NCI-H1105 (cell line): ENCODE data around the gene CENPP.

Experiments used
- DNase-seq: peaks from one replicate; lab custom pipeline; 2025; lab: John Stamatoyannopoulos, UW

Gene CENPP

GRCh38 chr9:92313624-92314012 lies 12.1 kb upstream of the CENPP start:
- no peak for DNase-seq

- DNase-seq = no peak
These were observed 10.3 kb upstream of the CENPP start for GRCh38 chr9:92315456-92315855.

- no peak for DNase-seq
These were observed 1.3 kb upstream of the CENPP start for GRCh38 chr9:92324431-92324830.

- no peak for DNase-seq
These were observed 874 bp upstream of the CENPP start for GRCh38 chr9:92324889-92325268.

GRCh38 chr9:92325991-92326500 lies 293 bp downstream of the CENPP start:
- DNase-seq = peak; percentile 32

GRCh38 chr9:92327283-92327850 lies 1.6 kb downstream of the CENPP start:
- DNase-seq = no peak

- no peak for DNase-seq
These were observed 2.5 kb downstream of the CENPP start for GRCh38 chr9:92328225-92328624.

- no peak for DNase-seq
These were observed 7.0 kb downstream of the CENPP start for GRCh38 chr9:92332577-92333281.

- no peak for DNase-seq
These were observed 7.5 kb downstream of the CENPP start for GRCh38 chr9:92333282-92333634.

- no peak for DNase-seq
These were observed 15.8 kb downstream of the CENPP start for GRCh38 chr9:92341578-92341977.

GRCh38 chr9:92342825-92343488 lies 17.2 kb downstream of the CENPP start:
- DNase-seq = no peak

- no peak for DNase-seq
These were observed 19.8 kb downstream of the CENPP start for GRCh38 chr9:92345582-92345981.

- no peak for DNase-seq
These were observed 24.3 kb downstream of the CENPP start for GRCh38 chr9:92349771-92350739.

- DNase-seq = no peak
These were observed 25.0 kb downstream of the CENPP start for GRCh38 chr9:92350740-92351133.

GRCh38 chr9:92353051-92353450 lies 27.3 kb downstream of the CENPP start:
- DNase-seq = no peak

- no peak for DNase-seq
These were observed 33.7 kb downstream of the CENPP start for GRCh38 chr9:92359394-92359995.

- no peak for DNase-seq
These were observed 34.3 kb downstream of the CENPP start for GRCh38 chr9:92360083-92360482.

- DNase-seq = no peak
These were observed 43.3 kb downstream of the CENPP start for GRCh38 chr9:92369075-92369474.

- DNase-seq = no peak
These were observed 47.4 kb downstream of the CENPP start for GRCh38 chr9:92373167-92373566.

- DNase-seq = no peak
These were observed 52.1 kb downstream of the CENPP start for GRCh38 chr9:92377876-92378275.

GRCh38 chr9:92378865-92379560 lies 53.3 kb downstream of the CENPP start:
- no peak for DNase-seq
